ENCODE data around the gene DYRK1B.
"Not testable (repeated sequence)": the region's sequence is repeated elsewhere in the genome, so short reads cannot be mapped to it uniquely, and the experiment has no call there.

The DYRK1B gene

DNA sequence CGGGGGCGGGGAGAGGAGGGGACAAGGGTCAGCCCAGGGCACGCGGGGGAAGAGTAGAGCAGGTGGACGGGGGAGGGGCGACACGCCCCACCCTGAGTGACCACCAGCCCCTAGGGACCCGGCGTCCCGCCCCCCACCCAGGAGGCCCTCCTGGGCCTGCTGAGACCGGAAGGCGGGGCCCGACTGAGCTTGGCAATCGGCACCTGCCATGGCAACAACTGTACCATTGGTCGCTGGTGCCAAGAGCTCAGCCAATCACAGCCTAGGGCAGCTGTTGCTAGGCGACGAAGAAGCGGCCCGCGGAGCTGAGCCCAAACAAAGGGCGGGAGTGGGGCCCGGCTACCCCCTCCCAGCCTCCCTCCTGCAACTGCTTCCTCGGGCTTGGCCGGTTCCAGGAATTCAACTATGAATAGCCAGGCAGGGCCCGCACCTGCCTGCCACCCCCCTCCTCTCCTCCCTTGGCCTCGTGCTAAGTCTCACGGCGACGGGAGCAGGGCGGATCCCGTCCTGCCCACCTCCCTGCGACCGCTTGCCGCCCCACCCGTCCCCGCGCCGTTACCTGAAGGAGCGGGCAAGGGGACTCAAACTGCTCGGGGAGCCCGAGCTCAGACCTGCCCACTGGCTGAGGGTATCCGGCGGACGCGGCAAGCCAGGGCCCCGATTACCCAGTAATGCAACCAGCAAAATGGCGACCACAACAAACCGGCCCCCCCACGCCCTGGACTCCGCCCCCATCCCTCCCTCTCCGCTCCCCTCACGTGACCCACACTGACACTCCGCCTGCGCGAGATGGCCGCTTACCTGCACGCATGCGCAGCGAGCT is at the start of gene DYRK1B:
TSS of gene DYRK1B (minus strand) at position 699 of the 823 bp plus-strand sequence. CDS start 2,295 bp downstream, outside the sequence.
- FAIRE-seq = peak; percentile 73

DNA sequence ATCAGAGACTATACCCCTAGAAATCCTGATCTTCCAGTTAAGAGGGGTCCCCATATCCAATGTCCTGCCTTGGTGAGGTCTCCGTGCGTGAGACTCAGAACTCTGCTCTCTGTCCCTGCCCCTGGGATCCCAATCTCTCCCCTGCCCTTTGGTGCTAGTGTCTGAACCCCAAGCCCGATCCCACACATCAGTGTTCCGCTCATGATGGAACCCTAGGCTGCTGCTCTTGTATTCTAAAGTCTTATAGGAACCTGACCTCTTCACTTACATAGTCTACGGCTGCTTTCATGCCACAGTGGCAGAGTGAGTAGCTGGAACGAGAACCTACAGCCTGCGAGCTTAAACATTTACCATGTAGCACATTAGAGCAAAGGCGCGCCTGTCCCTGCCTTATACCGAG is 48.7 kb upstream of the DYRK1B start:
- not testable (repeated sequence) for FAIRE-seq

DNA sequence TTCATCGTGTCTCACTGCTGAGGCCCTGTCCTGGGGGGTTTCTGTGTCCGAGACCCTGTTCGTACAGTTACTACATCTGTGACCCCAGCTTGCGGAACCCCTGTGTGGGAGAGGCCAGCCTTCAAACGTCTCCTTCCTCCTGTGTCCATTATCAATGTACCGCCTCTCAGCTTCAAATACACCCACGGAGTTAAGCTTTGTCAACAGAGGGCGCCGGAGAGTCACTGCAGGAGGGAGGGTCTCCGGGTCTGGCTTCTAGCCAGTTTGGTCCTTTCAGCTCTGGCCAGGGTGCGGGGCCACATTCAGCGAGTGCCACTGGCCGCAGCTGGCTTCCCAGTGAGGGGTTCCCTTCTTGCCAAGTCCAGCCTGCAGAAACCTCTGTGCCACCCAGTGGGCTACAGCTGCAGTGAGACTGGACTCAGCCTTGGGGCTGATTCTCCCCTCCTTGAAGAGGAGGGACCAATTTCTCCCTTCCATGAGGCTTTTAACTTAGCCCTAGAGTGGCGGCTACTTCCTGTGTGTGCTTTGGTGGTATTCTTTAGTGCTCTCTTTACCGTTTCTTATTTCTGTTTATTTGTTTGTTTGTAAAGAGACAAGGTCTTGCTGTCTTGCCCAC is 47.6 kb upstream of the DYRK1B start:
- not testable (repeated sequence) for FAIRE-seq

- not testable (repeated sequence) for FAIRE-seq
Observed at GRCh38 chr19:39880241-39880640, 46.3 kb upstream of the DYRK1B start.

- FAIRE-seq = not testable (repeated sequence)
Observed at GRCh38 chr19:39879796-39880195, 45.8 kb upstream of the DYRK1B start.

GRCh38 chr19:39878866-39879265 is 44.9 kb upstream of the DYRK1B start:
- FAIRE-seq = not testable (repeated sequence)

DNA sequence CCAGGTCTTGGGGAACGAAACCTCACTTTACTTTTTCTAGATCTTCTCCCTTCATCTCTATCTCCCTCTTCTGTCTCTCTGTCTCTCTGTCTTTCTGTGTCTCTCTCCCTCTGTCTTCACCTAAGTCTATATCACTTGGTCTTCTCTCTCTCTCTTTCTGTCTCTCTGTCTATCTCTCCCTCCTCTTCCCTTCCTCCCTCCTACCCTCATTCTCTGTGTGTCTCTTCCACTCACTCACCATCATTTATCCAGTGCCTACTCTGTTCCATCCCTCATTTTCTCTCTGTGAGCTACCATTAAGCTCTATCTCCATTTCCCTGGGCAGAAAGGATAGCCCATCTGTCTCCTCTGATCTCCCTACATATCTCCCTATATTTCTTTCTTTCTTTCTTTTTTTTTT is 44.4 kb upstream of the DYRK1B start:
- FAIRE-seq = no peak

- not testable (repeated sequence) for FAIRE-seq
Observed at GRCh38 chr19:39877982-39878381, 44.0 kb upstream of the DYRK1B start.

DNA sequence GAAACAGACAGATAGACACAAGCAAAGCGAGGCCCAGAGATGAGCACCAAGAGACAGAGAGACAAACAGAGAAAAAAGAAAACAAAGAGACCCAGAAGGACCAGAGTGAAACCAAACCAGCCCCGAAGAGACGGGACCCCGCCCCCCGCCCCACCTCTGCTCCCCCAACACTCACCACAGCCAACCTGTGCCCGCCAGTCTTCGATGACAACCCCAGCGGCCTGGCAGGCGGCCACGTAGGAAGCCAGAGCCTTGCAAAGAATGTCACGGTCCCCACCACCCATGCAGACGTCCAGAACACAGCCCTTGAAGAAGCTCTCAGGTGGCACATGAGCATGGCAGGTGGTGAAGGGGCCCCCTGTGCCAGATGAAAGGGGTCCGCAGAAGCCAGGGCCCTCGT is 43.5 kb upstream of the DYRK1B start:
- not testable (repeated sequence) for FAIRE-seq

DNA sequence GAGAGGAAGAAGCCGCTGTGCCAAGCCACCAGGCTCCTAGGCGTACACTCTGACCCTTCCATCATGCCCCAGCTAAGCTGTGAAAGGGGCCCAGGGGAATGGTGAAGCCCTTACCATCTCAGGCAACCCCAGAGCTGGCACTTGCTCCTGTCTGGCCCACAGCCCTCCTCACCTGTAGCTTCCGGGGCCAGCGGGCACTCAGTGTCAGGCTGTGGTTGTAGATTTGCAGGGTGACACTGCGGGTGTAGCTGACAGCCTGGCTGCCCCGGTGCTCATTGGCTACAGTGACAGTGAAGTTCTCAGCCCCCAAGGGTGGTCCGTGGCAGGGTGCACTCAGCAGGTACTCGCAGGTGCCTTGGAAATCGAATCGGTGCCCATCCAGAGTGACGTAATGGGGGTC is 42.5 kb upstream of the DYRK1B start:
- FAIRE-seq = not testable (repeated sequence)

- not testable (repeated sequence) for FAIRE-seq
Observed at GRCh38 chr19:39875401-39875864, 41.5 kb upstream of the DYRK1B start.

- no peak for FAIRE-seq
Observed at GRCh38 chr19:39874404-39874803, 40.4 kb upstream of the DYRK1B start.

- FAIRE-seq = no peak
Observed at GRCh38 chr19:39873385-39873784, 39.4 kb upstream of the DYRK1B start.

DNA sequence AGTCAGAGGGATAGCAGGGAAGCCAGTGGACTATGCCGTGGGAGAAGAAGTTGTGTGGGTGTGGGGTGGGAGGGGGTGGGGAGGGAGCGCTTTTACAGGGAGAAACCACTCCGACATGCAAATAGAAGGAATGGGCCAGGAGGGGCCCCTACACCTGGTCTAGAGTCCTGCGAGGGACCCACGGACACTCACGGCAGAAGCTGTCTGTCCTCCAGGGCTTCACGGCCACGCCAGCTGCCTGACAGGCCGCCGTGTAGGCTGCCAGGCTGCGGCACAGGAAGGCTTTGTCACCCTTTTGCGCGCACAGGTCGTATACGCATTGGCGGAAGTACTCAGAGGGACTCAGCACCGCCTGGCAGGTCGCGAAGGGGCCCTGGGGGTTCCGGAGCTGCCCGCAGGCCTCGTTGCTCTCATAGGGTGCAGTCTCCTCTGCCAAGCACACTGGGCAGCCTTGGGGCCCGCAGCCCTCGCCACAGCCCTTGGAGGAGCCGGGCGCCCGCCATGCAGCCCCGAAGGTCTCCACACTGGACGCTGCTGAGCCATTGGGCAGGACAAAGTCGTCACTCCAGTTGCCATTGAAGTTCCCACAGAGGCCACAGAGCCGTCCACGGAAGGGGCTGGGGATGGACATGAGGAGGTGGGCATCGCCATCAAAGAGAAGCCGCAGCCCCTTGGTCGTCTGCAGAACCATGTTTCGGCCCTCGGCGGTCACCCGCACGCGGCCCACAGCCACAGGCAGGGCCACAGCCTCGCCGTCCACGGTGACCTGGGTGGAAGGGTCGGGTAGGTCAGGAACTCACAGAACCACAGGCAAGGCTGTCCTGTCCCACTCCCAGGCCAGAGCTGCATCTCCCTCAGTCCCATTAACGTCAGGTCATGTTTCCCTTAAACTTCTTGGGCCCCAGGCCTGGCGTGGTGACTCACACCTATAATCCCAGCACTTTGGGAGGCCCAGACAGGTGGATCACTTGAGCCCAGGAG is 38.2 kb upstream of the DYRK1B start:
- FAIRE-seq = no peak

DNA sequence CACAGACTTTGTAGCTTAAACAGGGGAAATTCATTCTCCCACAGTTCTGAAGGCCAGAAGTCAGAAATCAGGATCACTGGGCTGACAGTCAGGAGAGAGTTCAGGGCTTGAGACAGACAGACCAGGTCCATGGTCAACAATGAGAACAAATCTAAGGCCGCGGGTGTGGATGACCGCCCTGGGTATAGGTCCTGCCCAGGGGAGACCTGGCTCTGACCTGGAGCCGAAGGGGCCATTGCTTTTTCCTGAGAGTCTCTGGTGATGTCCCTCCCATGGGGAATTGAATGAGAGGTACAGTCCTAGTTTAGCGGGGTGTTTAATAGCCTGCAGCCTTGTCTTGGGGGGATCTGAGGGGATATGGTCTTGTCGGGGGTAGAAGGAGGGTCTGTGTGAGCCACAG is 37.4 kb upstream of the DYRK1B start:
- FAIRE-seq = no peak

GRCh38 chr19:39870171-39870971 is 36.4 kb upstream of the DYRK1B start:
- no peak for FAIRE-seq

DNA sequence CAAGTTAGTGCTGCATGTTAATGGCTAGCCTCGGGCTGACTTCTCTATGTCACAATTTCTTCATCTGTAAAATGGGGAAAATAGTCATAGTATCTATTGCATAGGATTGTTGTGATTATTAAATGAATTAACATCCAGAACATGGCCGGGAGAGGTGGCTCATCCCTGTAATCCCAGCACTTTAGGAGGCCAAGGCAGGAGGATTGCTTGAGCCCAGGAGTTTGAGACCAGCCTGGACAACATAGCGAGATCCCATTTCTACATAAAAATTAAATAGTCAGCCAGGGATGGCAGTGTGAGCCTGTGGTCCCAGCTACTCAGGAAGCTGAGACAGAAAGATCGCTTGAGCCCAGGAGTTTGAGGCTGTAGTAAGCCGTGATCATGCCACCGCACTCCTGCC is 34.0 kb upstream of the DYRK1B start:
- FAIRE-seq = no peak

GRCh38 chr19:39867133-39867532 is 33.2 kb upstream of the DYRK1B start:
- FAIRE-seq = no peak

DNA sequence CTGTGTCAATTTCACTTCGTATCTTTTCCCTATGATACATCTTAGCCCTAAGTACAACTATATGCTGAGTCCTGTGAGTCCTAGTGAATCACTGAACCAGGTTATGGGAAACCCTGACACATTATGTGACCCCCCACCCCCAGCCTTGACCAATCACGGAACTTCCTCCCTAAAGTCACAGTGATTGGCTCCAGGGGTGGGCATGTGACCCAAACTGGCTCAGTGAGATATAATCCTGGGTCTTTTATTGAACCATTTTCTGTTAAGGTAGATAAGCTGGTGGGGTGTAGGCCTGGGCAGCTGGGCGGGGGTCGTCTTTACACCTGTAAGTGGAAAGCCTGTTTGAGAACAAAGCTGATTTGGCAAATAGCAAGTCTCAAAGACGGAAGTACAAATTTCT is 32.0 kb upstream of the DYRK1B start:
- FAIRE-seq = no peak

GRCh38 chr19:39865186-39865585 is 31.2 kb upstream of the DYRK1B start:
- FAIRE-seq = no peak

- FAIRE-seq = no peak
Observed at GRCh38 chr19:39864118-39864517, 30.2 kb upstream of the DYRK1B start.

GRCh38 chr19:39858541-39858940 is 24.6 kb upstream of the DYRK1B start:
- FAIRE-seq = no peak

All from endometrium (tissue), 2 donors.